Stimulated activated CD4-positive, alpha-beta T cell treated with anti-CD3 and anti-CD28 coated beads, Interleukin-12 subunit alpha, Interleukin-12 subunit beta, amount 100 ng/mL, for 24 hours (primary cell): Measurements from ENCODE around the gene DOCK2.

Experiments
- DNase-seq, 2 experiments: peaks; one replicate each; pipeline ENCODE4 v3.0.0-alpha.2; 2020; ENCODE audit warnings: low read depth in 2 of 2

DOCK2 gene

DNA sequence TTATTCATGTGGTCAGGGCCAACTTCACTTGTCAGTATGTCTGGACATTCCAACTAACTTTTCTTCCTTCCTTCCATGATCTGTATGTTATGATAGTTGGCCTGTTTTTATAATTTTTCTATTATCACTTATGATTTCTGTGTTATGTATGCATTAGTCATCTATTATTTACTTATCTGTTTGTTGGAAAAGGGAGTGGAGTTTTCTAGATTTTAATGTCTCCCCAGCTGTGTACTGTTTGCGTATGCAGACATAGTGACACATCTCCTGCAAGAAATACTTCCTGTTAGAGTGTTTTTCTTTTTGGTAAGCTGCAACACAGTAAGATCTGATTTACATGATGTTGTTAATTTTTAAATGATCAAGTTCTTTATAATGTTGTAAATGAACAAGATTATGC, 351.9 kb downstream of the DOCK2 start:
- DNase-seq, result no peak

GRCh38 chr5:169989365-169989764, 352.3 kb downstream of the DOCK2 start:
- no peak for DNase-seq

- DNase-seq, result no peak
Observed at GRCh38 chr5:169991115-169991869, 354.2 kb downstream of the DOCK2 start.

DNA sequence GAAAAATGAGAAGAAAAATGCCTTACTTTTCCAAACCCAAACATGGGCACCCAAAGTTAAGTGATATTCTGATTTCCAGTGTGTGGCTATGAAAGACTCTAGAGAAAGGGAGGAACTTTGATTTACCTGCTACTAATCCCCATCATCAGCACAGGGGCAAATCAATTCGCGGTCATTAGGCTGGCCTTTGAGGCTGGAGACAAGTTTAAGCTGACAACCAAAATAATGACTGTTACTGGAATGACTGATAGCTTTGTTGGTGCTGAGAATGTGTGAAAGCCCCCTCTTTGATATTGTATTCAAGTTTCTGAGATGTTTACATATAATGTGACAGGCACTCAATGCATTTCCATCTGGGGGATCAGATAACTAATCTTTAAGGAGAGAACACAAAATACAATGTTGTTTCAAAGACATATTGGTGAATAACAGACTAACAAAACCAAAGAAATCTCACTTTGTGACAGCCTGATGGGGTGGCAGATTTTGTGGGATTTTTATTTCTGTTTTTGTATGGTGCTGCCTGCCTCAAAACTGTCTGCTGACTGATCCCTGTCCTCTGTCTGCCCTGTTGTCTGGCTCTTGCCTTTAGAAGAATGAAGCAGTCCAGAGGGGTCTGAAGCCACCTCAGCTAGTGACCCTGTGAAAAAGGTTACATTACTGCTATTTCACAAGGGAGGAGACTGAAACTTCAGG, 355.9 kb downstream of the DOCK2 start:
- DNase-seq, result no peak

GRCh38 chr5:169993485-169993790, 356.4 kb downstream of the DOCK2 start:
- no peak for DNase-seq

DNA sequence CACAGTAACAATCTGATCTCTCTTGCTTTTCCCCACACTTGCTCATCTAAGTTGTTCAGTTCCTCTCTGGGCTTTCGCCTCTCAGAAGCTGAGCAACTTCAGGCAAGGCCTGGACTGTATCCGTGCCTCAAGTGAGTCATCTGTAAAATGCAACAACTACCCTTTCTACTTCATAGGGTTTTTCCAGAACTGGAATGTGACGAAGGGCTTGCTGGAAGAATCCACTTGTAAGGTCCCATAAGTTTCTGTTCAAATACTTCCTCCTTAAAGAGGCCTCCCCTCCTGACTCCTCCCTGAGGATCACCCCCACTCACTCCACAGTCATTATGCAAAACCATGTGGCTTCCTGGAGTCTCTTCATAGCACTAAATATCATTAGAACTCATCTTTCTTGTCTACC, 360.7 kb downstream of the DOCK2 start:
- DNase-seq, result no peak

GRCh38 chr5:169999621-170000020, 362.5 kb downstream of the DOCK2 start:
- no peak for DNase-seq

GRCh38 chr5:170000155-170000554, 363.1 kb downstream of the DOCK2 start:
- DNase-seq, result no peak

GRCh38 chr5:170006021-170006420, 368.9 kb downstream of the DOCK2 start:
- DNase-seq, result no peak

GRCh38 chr5:170008376-170008775, 371.3 kb downstream of the DOCK2 start:
- no peak for DNase-seq

- DNase-seq, result no peak
Observed at GRCh38 chr5:170010595-170010994, 373.5 kb downstream of the DOCK2 start.

GRCh38 chr5:170011751-170012150, 374.7 kb downstream of the DOCK2 start:
- DNase-seq, result no peak

GRCh38 chr5:170012622-170013021, 375.5 kb downstream of the DOCK2 start:
- no peak for DNase-seq

DNA sequence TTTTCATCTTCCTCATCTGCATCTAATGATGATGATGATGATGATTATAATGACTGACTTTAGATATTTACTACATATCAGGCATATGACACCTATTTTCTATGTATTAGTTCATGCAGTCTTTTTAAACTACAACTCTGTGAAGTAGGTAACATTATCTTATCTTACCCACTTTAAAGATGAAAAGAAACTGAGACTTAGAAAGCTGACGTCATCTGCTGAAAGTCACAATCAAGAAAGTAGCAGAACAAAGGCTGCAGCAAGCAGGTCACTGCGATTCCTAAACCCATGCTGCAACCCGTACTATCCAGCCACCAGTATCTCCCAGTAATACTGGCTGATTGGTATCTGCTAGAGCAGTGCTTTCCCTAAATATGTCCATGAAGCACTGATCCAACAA, 383.3 kb downstream of the DOCK2 start:
- no peak for DNase-seq

- no peak for DNase-seq
Observed at GRCh38 chr5:170021506-170021905, 384.4 kb downstream of the DOCK2 start.

- no peak for DNase-seq
Observed at GRCh38 chr5:170025853-170026252, 388.8 kb downstream of the DOCK2 start.

DNA sequence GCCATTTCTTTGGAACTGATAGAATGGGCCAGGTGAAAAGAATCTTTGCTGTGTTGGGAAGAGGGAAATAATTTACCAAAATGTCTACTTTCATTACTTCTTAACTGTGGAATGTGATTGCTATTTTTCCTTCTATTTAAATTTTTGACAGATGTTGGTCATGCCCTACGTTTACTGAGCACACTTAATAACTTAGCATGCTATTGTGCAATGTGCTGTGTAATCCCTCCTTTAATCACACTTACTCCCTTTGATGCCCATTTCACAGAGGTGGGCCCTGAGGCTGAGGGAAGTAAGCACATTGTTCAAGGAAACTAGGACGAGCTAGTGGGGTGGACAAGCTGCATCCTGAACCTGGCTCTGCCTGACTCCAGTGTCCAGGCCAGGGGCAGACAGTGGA, 391.0 kb downstream of the DOCK2 start:
- no peak for DNase-seq

- DNase-seq, result no peak
Observed at GRCh38 chr5:170034231-170034630, 397.2 kb downstream of the DOCK2 start.

DNA sequence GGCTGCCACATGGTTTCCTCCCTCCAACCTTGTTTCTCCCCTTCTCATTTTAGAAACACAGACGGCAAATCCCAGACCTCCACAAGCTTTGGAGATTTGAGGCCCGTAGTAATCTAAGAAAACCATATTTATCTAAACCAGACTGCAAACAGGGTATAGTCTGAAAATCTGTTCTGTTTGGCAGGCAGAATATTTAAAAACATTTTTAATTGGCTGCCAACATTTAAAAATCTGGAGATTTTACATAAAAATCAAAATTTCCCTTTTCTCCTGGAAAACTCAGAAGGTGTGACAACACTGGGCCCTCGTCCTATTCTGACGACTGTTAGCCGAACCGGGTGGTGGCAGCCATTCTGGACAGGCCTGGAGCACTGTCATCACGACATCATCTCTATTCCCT, 401.2 kb downstream of the DOCK2 start:
- DNase-seq, result no peak

- DNase-seq, result no peak
Observed at GRCh38 chr5:170039830-170040229, 402.8 kb downstream of the DOCK2 start.

DNA sequence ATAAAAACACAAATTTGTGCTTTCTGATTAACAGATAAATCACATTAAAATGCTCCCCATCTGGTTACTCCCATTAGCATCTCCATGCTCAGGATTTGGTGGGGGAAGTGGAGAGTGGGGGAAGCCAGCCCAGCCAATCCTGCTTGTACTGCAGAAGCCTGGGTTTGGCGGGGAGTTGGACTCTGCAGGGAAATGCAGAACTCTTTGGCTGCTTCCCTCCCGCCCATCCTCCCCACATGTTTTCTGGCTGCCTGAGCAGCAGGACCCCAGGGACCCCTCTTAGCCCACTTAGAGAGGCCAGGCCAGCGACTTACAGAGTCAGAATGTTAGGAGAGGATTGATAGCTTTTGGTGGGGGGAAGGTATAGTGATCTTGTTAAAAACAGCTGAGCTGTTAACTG, 409.2 kb downstream of the DOCK2 start:
- no peak for DNase-seq

GRCh38 chr5:170049713-170050112, 412.6 kb downstream of the DOCK2 start:
- no peak for DNase-seq

- no peak for DNase-seq
Observed at GRCh38 chr5:170053896-170054295, 416.8 kb downstream of the DOCK2 start.

GRCh38 chr5:170055606-170056005, 418.5 kb downstream of the DOCK2 start:
- DNase-seq, result no peak
